ENCODE results near the gene PLAAT2.

GRCh38 chr11:63608353-63609345, 45.5 kb upstream of the PLAAT2 start:
- no peak for TF ChIP-seq ZBTB7A (CRISPR knock-in tag; IDR thresholded peaks at IDR 0.05)
- no peak for TF ChIP-seq ZNF18 (CRISPR knock-in tag; IDR thresholded peaks at IDR 0.05; ENCODE audit: insufficient replicate concordance)
- no peak for TF ChIP-seq ZBTB42 (CRISPR knock-in tag; IDR thresholded peaks at IDR 0.05)
- no peak for TF ChIP-seq PRDM10 (CRISPR knock-in tag; IDR thresholded peaks at IDR 0.05; ENCODE audit: low read depth)
- no peak for TF ChIP-seq CEBPB (IDR thresholded peaks at IDR 0.05; ENCODE audit: borderline replicate concordance, low read depth, low read length)
- no peak for TF ChIP-seq TEAD2 (CRISPR knock-in tag; IDR thresholded peaks at IDR 0.05)
